Right atrium auricular region (tissue), 2 donors: Measurements from ENCODE around the gene MDM2. TPM values are rescaled to one million over a fixed set of nuclear protein-coding genes. Genes with fewer than 3 reads are reported as not detected.

ENCODE experiments used
- DNase-seq: peaks from one replicate; pipeline ENCODE4 v3.0.0-alpha.2; 2019; ENCODE audit warnings: low spot score
- H3K27ac ChIP-seq, 2 donors: fragments of 200-600 bp; sonication (generic); 1 replicate in 1 of 2; 2 replicates in 1 of 2; pipeline ENCODE4 v1.5.1; 2016 to 2019
- H3K27me3 ChIP-seq, 2 donors: fragments of 200-600 bp; sonication (generic); one replicate each; pipeline versions ENCODE4 v1.5.1 to v1.6.0; 2017 to 2019
- H3K36me3 ChIP-seq: fragments of 200-600 bp; sonication (generic); one replicate; pipeline ENCODE4 v1.5.1; 2016
- H3K4me1 ChIP-seq, 2 donors: fragments of 200-600 bp; sonication (generic); one replicate each; pipeline versions ENCODE4 v1.5.1 to v1.6.0; 2017 to 2019
- H3K4me3 ChIP-seq, 2 donors: fragments of 200-600 bp; sonication (generic); 1 replicate in 1 of 2; 2 replicates in 1 of 2; pipeline ENCODE4 v1.5.1; 2017 to 2019; ENCODE audit warnings: mild to moderate bottlenecking in 1 of 2, moderate library complexity in 1 of 2
- H3K9me3 ChIP-seq, 2 donors: fragments of 200-600 bp; sonication (generic); one replicate each; pipeline ENCODE4 v1.5.1; 2019
- total RNA-seq, 2 donors: library from RNA; depleted of rRNA; stranded (reverse); fragments of >200 nt; gene quantifications; one replicate each; pipeline ENCODE4 v1.1.0, GENCODE V29; 2016
- TF ChIP-seq, protein P1 (sequence below), 2 donors: fragments of 200-600 bp; sonication (generic); IDR thresholded peaks; one replicate each; pipeline ENCODE4 v1.5.1; 2019; ENCODE audit warnings: antibody characterized with exemption in 2 of 2

The MDM2 gene
- total RNA-seq, 2 donors from 2014 or later, result 36.0 to 36.6 TPM

DNA sequence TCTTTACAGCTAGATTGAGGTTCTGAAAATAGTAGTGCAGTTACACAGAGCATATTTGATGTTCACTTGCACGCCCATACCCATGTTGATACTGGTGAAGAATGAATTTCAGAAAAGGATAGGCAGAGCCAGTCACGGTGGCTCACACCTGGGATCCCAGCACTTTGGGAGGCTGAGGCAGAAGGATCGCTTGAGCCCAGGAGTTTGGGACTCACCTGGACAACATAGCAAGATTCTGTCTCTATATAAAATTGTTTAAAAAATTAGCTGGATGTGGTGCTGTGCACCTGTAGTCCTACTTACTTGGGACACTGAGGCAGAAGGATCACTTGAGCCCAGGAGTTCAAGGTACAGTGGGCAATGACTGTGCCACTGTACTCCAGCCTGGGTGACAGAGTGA is 56.6 kb downstream of the MDM2 start:
- H3K4me3 ChIP-seq, result no peak overlapping the region
- DNase-seq, result no peak
- TF ChIP-seq, protein P1, sequence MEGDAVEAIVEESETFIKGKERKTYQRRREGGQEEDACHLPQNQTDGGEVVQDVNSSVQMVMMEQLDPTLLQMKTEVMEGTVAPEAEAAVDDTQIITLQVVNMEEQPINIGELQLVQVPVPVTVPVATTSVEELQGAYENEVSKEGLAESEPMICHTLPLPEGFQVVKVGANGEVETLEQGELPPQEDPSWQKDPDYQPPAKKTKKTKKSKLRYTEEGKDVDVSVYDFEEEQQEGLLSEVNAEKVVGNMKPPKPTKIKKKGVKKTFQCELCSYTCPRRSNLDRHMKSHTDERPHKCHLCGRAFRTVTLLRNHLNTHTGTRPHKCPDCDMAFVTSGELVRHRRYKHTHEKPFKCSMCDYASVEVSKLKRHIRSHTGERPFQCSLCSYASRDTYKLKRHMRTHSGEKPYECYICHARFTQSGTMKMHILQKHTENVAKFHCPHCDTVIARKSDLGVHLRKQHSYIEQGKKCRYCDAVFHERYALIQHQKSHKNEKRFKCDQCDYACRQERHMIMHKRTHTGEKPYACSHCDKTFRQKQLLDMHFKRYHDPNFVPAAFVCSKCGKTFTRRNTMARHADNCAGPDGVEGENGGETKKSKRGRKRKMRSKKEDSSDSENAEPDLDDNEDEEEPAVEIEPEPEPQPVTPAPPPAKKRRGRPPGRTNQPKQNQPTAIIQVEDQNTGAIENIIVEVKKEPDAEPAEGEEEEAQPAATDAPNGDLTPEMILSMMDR (IDR thresholded peaks at IDR 0.05), result no peak
- no peaks in the 10 kb centered on the region for H3K27me3 ChIP-seq
- no peaks in the 10 kb centered on the region for H3K36me3 ChIP-seq
- no peaks in the 10 kb centered on the region for H3K9me3 ChIP-seq
- no peak overlapping the region for H3K27ac ChIP-seq
- H3K4me1 ChIP-seq, result no peaks in the 10 kb centered on the region

DNA sequence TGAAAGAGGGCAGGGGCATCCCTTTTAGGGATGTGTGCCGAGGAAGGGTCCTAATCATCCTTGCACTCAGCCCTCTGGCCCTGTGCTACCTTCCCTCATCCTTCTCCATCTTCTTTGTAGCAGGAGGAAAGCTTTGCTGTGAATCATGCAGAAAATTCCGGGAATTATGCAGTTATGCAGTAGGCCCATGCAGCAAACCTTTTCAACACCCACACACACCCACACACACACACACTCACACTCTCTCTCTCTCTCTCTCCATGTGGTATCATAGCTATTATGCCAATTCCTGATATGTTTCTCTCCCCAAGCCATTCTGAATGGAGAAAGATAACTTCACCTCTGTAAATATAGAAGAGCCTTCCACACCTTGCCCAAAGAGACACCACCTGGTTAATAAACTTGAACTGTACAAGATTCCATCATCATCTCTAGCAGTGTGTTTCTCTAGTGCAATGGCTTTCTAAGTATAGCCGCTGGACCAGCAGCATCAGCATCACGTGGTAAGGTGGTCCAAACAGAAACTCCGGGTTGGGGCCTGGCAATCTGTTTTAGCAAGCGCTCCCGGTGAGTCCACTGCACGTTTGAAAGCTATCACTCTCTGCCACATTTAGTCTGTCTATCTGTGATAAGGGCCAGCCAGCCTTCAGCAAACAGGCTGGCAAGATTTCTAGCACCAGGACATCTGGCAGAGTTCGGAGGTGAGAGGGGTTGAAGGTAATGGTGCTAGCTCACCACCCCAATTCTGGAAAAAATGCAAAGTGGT is 57.6 kb downstream of the MDM2 start:
- Histone ChIP-seq H3K27me3 (no peaks in the 10 kb centered on the region), H3K36me3 (no peaks in the 10 kb centered on the region), H3K4me3 (no peak overlapping the region), H3K27ac (no peak overlapping the region), H3K9me3 (no peaks in the 10 kb centered on the region), H3K4me1 (no peaks in the 10 kb centered on the region)
- TF ChIP-seq, protein P1 (IDR thresholded peaks at IDR 0.05), result no peak
- no peak for DNase-seq

DNA sequence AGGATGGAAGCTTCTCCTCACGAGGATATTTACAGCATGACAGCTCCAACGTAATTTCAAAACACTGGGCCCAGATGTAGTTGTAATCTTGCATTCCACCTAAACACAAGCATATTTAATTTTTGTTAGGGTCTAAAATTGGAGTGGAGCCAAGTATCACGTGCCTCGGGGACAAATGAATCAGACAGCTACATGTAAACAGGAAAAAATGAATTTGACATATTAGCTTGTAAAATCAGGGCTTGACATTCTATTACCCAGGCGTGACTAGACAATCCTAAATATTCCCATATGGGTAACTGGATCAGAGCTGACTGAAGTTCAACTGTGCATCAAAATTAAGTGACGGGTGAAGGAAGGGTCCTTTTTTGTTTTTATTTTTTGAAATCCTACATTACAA is 59.0 kb downstream of the MDM2 start:
- Histone ChIP-seq H3K4me3 (no peak overlapping the region), H3K9me3 (no peaks in the 10 kb centered on the region), H3K27me3 (no peaks in the 10 kb centered on the region), H3K36me3 (no peaks in the 10 kb centered on the region), H3K27ac (no peak overlapping the region), H3K4me1 (no peaks in the 10 kb centered on the region)
- TF ChIP-seq, protein P1 (IDR thresholded peaks at IDR 0.05), result no peak
- DNase-seq, result no peak

DNA sequence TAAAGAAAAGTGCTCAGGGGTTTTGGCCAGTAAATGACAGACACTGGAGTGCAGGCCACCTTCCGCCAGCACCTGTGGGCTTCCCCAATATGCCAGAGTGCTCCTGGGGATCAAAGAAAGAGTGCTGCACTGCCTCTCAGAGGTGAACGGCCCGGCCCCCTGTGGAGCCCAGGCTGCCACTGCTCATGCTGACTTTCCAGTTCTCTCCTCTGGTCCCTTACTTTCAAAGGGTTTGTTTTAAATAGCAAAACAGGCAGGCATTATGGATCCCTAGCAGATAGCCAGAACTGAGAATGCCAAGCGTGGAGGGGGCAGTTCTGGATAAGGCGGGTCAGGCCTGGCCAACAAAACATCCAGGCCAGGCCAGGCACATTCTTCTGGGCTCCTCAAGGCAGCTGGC is 59.6 kb downstream of the MDM2 start:
- Histone ChIP-seq H3K27ac (no peak overlapping the region), H3K27me3 (no peaks in the 10 kb centered on the region), H3K4me1 (no peaks in the 10 kb centered on the region), H3K36me3 (no peaks in the 10 kb centered on the region), H3K4me3 (no peak overlapping the region), H3K9me3 (no peaks in the 10 kb centered on the region)
- TF ChIP-seq, protein P1 (IDR thresholded peaks at IDR 0.05), result no peak
- no peak for DNase-seq

DNA sequence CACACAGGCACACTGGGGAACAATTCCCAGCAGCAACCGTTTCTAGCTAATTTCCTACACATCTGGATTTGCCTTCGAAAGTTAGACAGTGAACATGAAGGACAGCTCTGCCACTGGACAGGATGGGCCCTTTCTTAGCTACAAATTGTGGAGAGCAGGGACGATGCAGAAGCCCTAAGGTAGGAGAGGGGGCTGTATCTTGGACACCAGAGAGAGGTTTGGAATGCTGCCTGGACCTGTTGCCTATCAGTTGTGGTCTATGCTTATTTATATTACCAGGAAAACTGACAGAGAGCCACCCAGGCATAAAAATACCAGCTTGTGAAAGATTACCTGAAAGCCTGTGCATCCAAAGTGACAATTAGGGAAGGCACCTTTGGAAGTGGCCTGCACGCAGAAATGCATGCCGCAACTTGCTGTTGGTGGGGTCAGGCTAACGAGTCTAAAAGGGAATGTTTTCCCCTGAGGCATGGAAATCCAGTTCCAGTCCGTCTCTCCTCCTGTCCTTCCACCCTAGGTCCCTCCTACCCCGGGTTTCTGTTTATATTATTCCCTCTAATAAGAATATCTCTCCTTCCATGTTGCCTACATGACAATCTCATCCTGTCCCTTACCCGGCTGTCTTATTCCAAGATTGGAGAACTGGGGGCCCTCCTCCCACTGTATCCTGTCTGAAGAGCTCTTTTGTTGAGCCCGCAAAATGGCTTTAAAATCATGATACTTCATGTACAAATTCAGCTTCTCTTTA is 60.2 kb downstream of the MDM2 start:
- Histone ChIP-seq H3K36me3 (no peaks in the 10 kb centered on the region), H3K4me3 (no peak overlapping the region), H3K4me1 (no peaks in the 10 kb centered on the region), H3K9me3 (no peaks in the 10 kb centered on the region), H3K27ac (no peak overlapping the region), H3K27me3 (no peaks in the 10 kb centered on the region)
- TF ChIP-seq, protein P1 (IDR thresholded peaks at IDR 0.05), result no peak
- DNase-seq, result no peak
